T-helper 9 cell (primary cell): ENCODE data around the gene GNG4.
"Not testable (repeated sequence)": the region's sequence is repeated elsewhere in the genome, so short reads cannot be mapped to it uniquely, and the experiment has no call there.

Experiments used
- DNase-seq: peaks from one replicate; pipeline ENCODE4 v3.0.0-alpha.2; 2020

Gene GNG4

GRCh38 chr1:235648954-235649367 lies 623 bp downstream of the GNG4 start:
- DNase-seq: peak; percentile 48

- no peak for DNase-seq
Measured at GRCh38 chr1:235648407-235648907, 1.1 kb downstream of the GNG4 start.

- not testable (repeated sequence) for DNase-seq
Measured at GRCh38 chr1:235647537-235647936, 2.0 kb downstream of the GNG4 start.

- no peak for DNase-seq
Measured at GRCh38 chr1:235646463-235646862, 3.1 kb downstream of the GNG4 start.

- DNase-seq: no peak
Measured at GRCh38 chr1:235644693-235645305, 4.8 kb downstream of the GNG4 start.

- DNase-seq: no peak
Measured at GRCh38 chr1:235643837-235644692, 5.5 kb downstream of the GNG4 start.

- no peak for DNase-seq
Measured at GRCh38 chr1:235642943-235643371, 6.6 kb downstream of the GNG4 start.

GRCh38 chr1:235642011-235642942 lies 7.3 kb downstream of the GNG4 start:
- DNase-seq: peak; percentile 55

GRCh38 chr1:235640580-235640979 lies 9.0 kb downstream of the GNG4 start:
- DNase-seq: no peak

- no peak for DNase-seq
Measured at GRCh38 chr1:235639226-235640205, 10.1 kb downstream of the GNG4 start.

- not testable (repeated sequence) for DNase-seq
Measured at GRCh38 chr1:235638612-235639011, 11.0 kb downstream of the GNG4 start.

GRCh38 chr1:235637756-235638534 lies 11.6 kb downstream of the GNG4 start:
- DNase-seq: no peak

GRCh38 chr1:235635938-235636662 lies 13.5 kb downstream of the GNG4 start:
- no peak for DNase-seq

- no peak for DNase-seq
Measured at GRCh38 chr1:235632506-235633401, 16.8 kb downstream of the GNG4 start.

- DNase-seq: no peak
Measured at GRCh38 chr1:235631816-235632215, 17.8 kb downstream of the GNG4 start.

GRCh38 chr1:235628316-235629005 lies 21.1 kb downstream of the GNG4 start:
- no peak for DNase-seq

- DNase-seq: no peak
Measured at GRCh38 chr1:235625831-235626230, 23.8 kb downstream of the GNG4 start.

GRCh38 chr1:235625340-235625739 lies 24.2 kb downstream of the GNG4 start:
- DNase-seq: no peak
